OCI-LY1 (cell line): ENCODE data around the gene FGGY.

Source experiments
- H2AFZ ChIP-seq: fragments of 200-600 bp; sonication (generic), shearing (Covaris generic); 2 replicates; pipeline ENCODE4 v1.6.0; 2014; ENCODE audit warnings: antibody characterized with exemption, mild to moderate bottlenecking, low read length
- H3F3A ChIP-seq: fragments of 200-600 bp; sonication (generic), shearing (Covaris generic); 2 replicates; pipeline ENCODE4 v1.6.0; 2014; ENCODE audit warnings: mild to moderate bottlenecking, antibody characterized with exemption, low read length, moderate library complexity; ENCODE audit not compliant: insufficient read depth
- H3K27ac ChIP-seq: fragments of 200-600 bp; sonication (generic); 2 replicates; pipeline ENCODE4 v1.5.1; 2014; ENCODE audit warnings: low read length, mixed run types, mild to moderate bottlenecking, low read depth; ENCODE audit not compliant: poor library complexity, severe bottlenecking
- H3K27me3 ChIP-seq: fragments of 200-600 bp; sonication (generic); 2 replicates; pipeline ENCODE4 v1.6.0; 2014; ENCODE audit warnings: antibody characterized with exemption, mild to moderate bottlenecking, low read length, moderate library complexity; ENCODE audit not compliant: insufficient read depth
- H3K36me3 ChIP-seq: fragments of 200-600 bp; sonication (generic); 2 replicates; pipeline ENCODE4 v1.6.1; 2014; ENCODE audit warnings: mild to moderate bottlenecking, antibody characterized with exemption, low read length, moderate library complexity, mixed read lengths; ENCODE audit not compliant: insufficient read depth
- H3K4me1 ChIP-seq: fragments of 200-600 bp; sonication (generic); 2 replicates; pipeline ENCODE4 v1.5.1; 2014; ENCODE audit warnings: mild to moderate bottlenecking, low read length, moderate library complexity; ENCODE audit not compliant: insufficient read depth, severe bottlenecking
- H3K4me2 ChIP-seq: fragments of 200-600 bp; sonication (generic), shearing (Covaris generic); 2 replicates; pipeline ENCODE4 v1.6.1; 2014; ENCODE audit warnings: low read length
- H3K4me3 ChIP-seq: fragments of 200-600 bp; sonication (generic); 2 replicates; pipeline ENCODE4 v1.5.1; 2014; ENCODE audit warnings: low read length, low read depth, mild to moderate bottlenecking, mixed read lengths; ENCODE audit not compliant: poor library complexity, severe bottlenecking
- H3K79me2 ChIP-seq: fragments of 200-600 bp; shearing (Covaris generic); 2 replicates; pipeline ENCODE4 v1.6.1; 2016; ENCODE audit warnings: mixed run types, low read length, mixed read lengths; ENCODE audit not compliant: insufficient read depth
- H3K9ac ChIP-seq: fragments of 200-600 bp; sonication (generic), shearing (Covaris generic); 2 replicates; pipeline ENCODE4 v1.6.1; 2014; ENCODE audit warnings: mild to moderate bottlenecking, low read length, mixed read lengths
- H3K9me2 ChIP-seq: fragments of 200-600 bp; sonication (generic), shearing (Covaris generic); 2 replicates; pipeline ENCODE4 v1.6.1; 2014; ENCODE audit warnings: low read depth, mild to moderate bottlenecking, low read length, mixed read lengths
- H3K9me3 ChIP-seq: fragments of 200-600 bp; shearing (Covaris generic); 2 replicates; pipeline ENCODE4 v1.6.1; 2014; ENCODE audit warnings: low read length, mixed read lengths
- H4K20me1 ChIP-seq: fragments of 200-600 bp; sonication (generic), shearing (Covaris generic); 2 replicates; pipeline ENCODE4 v1.6.0; 2016; ENCODE audit warnings: mild to moderate bottlenecking, low read length; ENCODE audit not compliant: insufficient read depth
- CTCF ChIP-seq: fragments of 200-600 bp; sonication (generic), shearing (Covaris generic); IDR thresholded peaks from 2 replicates; pipeline ENCODE4 v1.5.1; 2017; ENCODE audit warnings: mild to moderate bottlenecking, antibody characterized with exemption, low read length, moderate library complexity, mixed read lengths
- EZH2 ChIP-seq: fragments of 200-600 bp; sonication (generic), shearing (Covaris generic); IDR thresholded peaks from 2 replicates; pipeline ENCODE4 v1.8.0; 2017; ENCODE audit warnings: borderline replicate concordance, mixed run types, mild to moderate bottlenecking, antibody characterized with exemption, low read length, moderate library complexity, mixed read lengths

The FGGY gene

GRCh38 chr1:59263111-59263510 is 33.8 kb upstream of the FGGY start:
- TF ChIP-seq CTCF (no peak), EZH2 (no peak)
- Histone ChIP-seq H3K4me3 (no peak overlapping the region), H3K27me3 (no peaks in the 10 kb centered on the region), H3K79me2 (no peaks in the 10 kb centered on the region), H3K4me2 (no peak overlapping the region), H3K4me1 (peaks cover 18% of the 10 kb centered on the region), H4K20me1 (no peaks in the 10 kb centered on the region), H3K36me3 (no peaks in the 10 kb centered on the region), H3K9me2 (no peaks in the 10 kb centered on the region), H3K27ac (no peak overlapping the region), H3K9me3 (no peaks in the 10 kb centered on the region), H3K9ac (no peak overlapping the region), H2AFZ (no peak overlapping the region), H3F3A (no peaks in the 10 kb centered on the region)

- Histone ChIP-seq H3K4me2 (no peak overlapping the region), H3K4me1 (peaks cover 18% of the 10 kb centered on the region), H2AFZ (no peak overlapping the region)
These were observed 31.3 kb upstream of the FGGY start for GRCh38 chr1:59265622-59266021.

GRCh38 chr1:59266180-59266926 is 30.5 kb upstream of the FGGY start:
- H3K27me3 ChIP-seq: no peaks in the 10 kb centered on the region
- H3K4me3 ChIP-seq: no peak overlapping the region
- H3F3A ChIP-seq: no peaks in the 10 kb centered on the region
- H3K9ac ChIP-seq: no peak overlapping the region
- H3K27ac ChIP-seq: peak overlapping the region; percentile 71
- H3K36me3 ChIP-seq: no peaks in the 10 kb centered on the region
- peaks cover 18% of the 10 kb centered on the region for H3K4me1 ChIP-seq
- no peaks in the 10 kb centered on the region for H4K20me1 ChIP-seq
- H3K9me3 ChIP-seq: no peaks in the 10 kb centered on the region
- H3K79me2 ChIP-seq: no peaks in the 10 kb centered on the region
- H3K9me2 ChIP-seq: no peaks in the 10 kb centered on the region
- TF ChIP-seq EZH2: no peak
- TF ChIP-seq CTCF: no peak
- H2AFZ ChIP-seq: no peak overlapping the region
- peak overlapping the region; percentile 33; the same call in 1 of the 2 replicates for H3K4me2 ChIP-seq

More at GRCh38 chr1:59265622-59266021, 31.3 kb upstream of the FGGY start:
- H3K36me3 ChIP-seq: no peaks in the 10 kb centered on the region
- H3K27ac ChIP-seq: peak overlapping the region; percentile 71
- H3K9ac ChIP-seq: no peak overlapping the region
- no peak overlapping the region for H3K4me3 ChIP-seq
- H3K9me2 ChIP-seq: no peaks in the 10 kb centered on the region
- H3K9me3 ChIP-seq: no peaks in the 10 kb centered on the region
- H3K79me2 ChIP-seq: no peaks in the 10 kb centered on the region
- no peaks in the 10 kb centered on the region for H3K27me3 ChIP-seq
- TF ChIP-seq EZH2 (no peak), CTCF (no peak)
- H3F3A ChIP-seq: no peaks in the 10 kb centered on the region
- no peaks in the 10 kb centered on the region for H4K20me1 ChIP-seq
